GM12878 (cell line): Measurements from ENCODE around the gene SETDB1. TPM values are rescaled to one million over a fixed set of nuclear protein-coding genes. Genes with fewer than 3 reads are reported as not detected.
A peak's percentile ranks its signal among the peaks of the same experiment; 100 is the strongest.

Experiments used
- ATAC-seq: fragments of 200-7000 bp; cut with Tn5 transposase; 3 replicates; pipeline ENCODE4 v1.9.1; 2020; ENCODE audit warnings: mild to moderate bottlenecking, moderate library complexity
- BruUV-seq: library from RNA; stranded (reverse); fragments of 400-500 nt; replicated peaks from 2 replicates; lab custom pipeline; 2021; lab: Mats Ljungman, UMichigan
- CTCF ChIA-PET: fragments of 300-600 bp; sonication (Branson Sonifier 250); formaldehyde crosslinking; extraction: SDS; loops from one replicate; lab custom pipeline; 2021; ENCODE audit warnings: inconsistent platforms; lab: Yijun Ruan, JAX
- POLR2A ChIA-PET: fragments of 350-600 bp; formaldehyde crosslinking; extraction: SDS; loops from one replicate; lab custom pipeline; 2021; ENCODE audit warnings: inconsistent platforms; lab: Charles Lee
- RAD21 ChIA-PET: fragments of 300-600 bp; sonication (Branson Sonifier 250); formaldehyde crosslinking; loops from one replicate; lab custom pipeline; 2023; ENCODE audit warnings: antibody characterized with exemption; ENCODE audit not compliant: unreplicated experiment; lab: Charles Lee
- SMC1A ChIA-PET: fragments of 300-600 bp; sonication (Branson Sonifier 250); formaldehyde crosslinking; loops from one replicate; lab custom pipeline; 2023; ENCODE audit not compliant: unreplicated experiment, uncharacterized antibody; lab: Charles Lee
- DNase-seq: peaks from one replicate; pipeline ENCODE4 v3.0.0-alpha.2; 2011; ENCODE audit warnings: low read depth, low spot score
- FAIRE-seq: peaks from 3 replicates; lab custom pipeline; 2011; peaks lifted over from hg19 to GRCh38; lab: Jason Lieb, UNC
- H2AFZ ChIP-seq: 2 replicates; pipeline ENCODE4 v1.6.0; 2011; ENCODE audit warnings: low read depth, low read length, control low read depth; ENCODE audit not compliant: control insufficient read depth
- H3K27ac ChIP-seq: 2 replicates; pipeline ENCODE4 v1.5.1; 2011; ENCODE audit warnings: control low read depth; ENCODE audit not compliant: control insufficient read depth, insufficient read depth
- H3K27me3 ChIP-seq, 2 experiments: replicated peaks in 1 of 2; 2 replicates each; pipeline versions ENCODE4 v1.6.0 to v1.6.1; 2011; ENCODE audit warnings: low read length in 1 of 2; ENCODE audit not compliant: control insufficient read depth in 2 of 2, insufficient read depth in 2 of 2
- H3K36me3 ChIP-seq, 2 experiments: 2 replicates each; pipeline ENCODE4 v1.5.1; 2011; ENCODE audit warnings: low read length in 1 of 2; ENCODE audit not compliant: control insufficient read depth in 2 of 2, insufficient read depth in 2 of 2
- H3K4me1 ChIP-seq: 2 replicates; pipeline ENCODE4 v1.6.1; 2011; ENCODE audit warnings: mild to moderate bottlenecking, low read length, moderate library complexity, mixed read lengths; ENCODE audit not compliant: control insufficient read depth, insufficient read depth
- H3K4me2 ChIP-seq: 2 replicates; pipeline ENCODE4 v1.6.0; 2011; ENCODE audit warnings: control low read depth; ENCODE audit not compliant: control insufficient read depth, insufficient read depth
- H3K4me3 ChIP-seq: fragments of 200-600 bp; sonication (generic); 2 replicates; pipeline ENCODE4 v1.5.1; 2016
- H3K79me2 ChIP-seq: 2 replicates; pipeline ENCODE4 v1.6.0; 2011; ENCODE audit warnings: low read length; ENCODE audit not compliant: control insufficient read depth, insufficient read depth
- H3K9ac ChIP-seq: 2 replicates; pipeline ENCODE4 v1.8.0; 2011; ENCODE audit warnings: low read length, control low read depth, mixed read lengths; ENCODE audit not compliant: control insufficient read depth, insufficient read depth
- H3K9me3 ChIP-seq: replicated peaks from 3 replicates; pipeline ENCODE4 v1.5.1; 2011; ENCODE audit warnings: mild to moderate bottlenecking, low read length; ENCODE audit not compliant: control insufficient read depth, insufficient read depth
- H4K20me1 ChIP-seq: 2 replicates; pipeline ENCODE4 v1.6.0; 2011; ENCODE audit not compliant: control insufficient read depth, insufficient read depth
- BACH1 ChIP-seq: fragments of 450-650 bp; IDR thresholded peaks from 2 replicates; pipeline ENCODE4 v1.6.1; 2017; ENCODE audit warnings: mild to moderate bottlenecking, borderline replicate concordance
- CHD1 ChIP-seq: IDR thresholded peaks from 2 replicates; pipeline ENCODE4 v1.6.1; 2012; ENCODE audit warnings: low read depth, low read length, improper control_type of control experiment
- DPF2 ChIP-seq: fragments of 450-650 bp; IDR thresholded peaks from 2 replicates; pipeline ENCODE4 v1.6.1; 2017; ENCODE audit warnings: mild to moderate bottlenecking
- EP300 ChIP-seq, 2 experiments: fragments of 150-350 bp in 1 of 2; IDR thresholded peaks; 2 replicates each; pipeline ENCODE4 v1.6.1; 2011 to 2012; ENCODE audit warnings: low read depth in 2 of 2, low read length in 2 of 2, borderline replicate concordance in 1 of 2, improper control_type of control experiment in 1 of 2, inconsistent platforms in 1 of 2; ENCODE audit not compliant: control insufficient read depth in 1 of 2
- IKZF1 ChIP-seq: fragments of 450-650 bp; conservative IDR thresholded peaks from 2 replicates; pipeline ENCODE4 v1.6.1; 2017; ENCODE audit warnings: antibody characterized with exemption, mild to moderate bottlenecking
- JUNB ChIP-seq: IDR thresholded peaks from 2 replicates; pipeline ENCODE4 v1.6.1; 2016; ENCODE audit warnings: antibody characterized with exemption, mild to moderate bottlenecking
- MEF2A ChIP-seq: IDR thresholded peaks from 2 replicates; pipeline ENCODE4 v1.6.1; 2011; ENCODE audit warnings: low read depth, mild to moderate bottlenecking, low read length, moderate library complexity; ENCODE audit not compliant: insufficient read depth
- MEF2B ChIP-seq: fragments of 450-650 bp; IDR thresholded peaks from 2 replicates; pipeline ENCODE4 v1.6.1; 2018; ENCODE audit warnings: mild to moderate bottlenecking, moderate library complexity; ENCODE audit not compliant: partially characterized antibody, poor library complexity, severe bottlenecking
- MTA2 ChIP-seq: fragments of 450-650 bp; IDR thresholded peaks from 2 replicates; pipeline ENCODE4 v1.6.1; 2016; ENCODE audit warnings: low read depth, mild to moderate bottlenecking, moderate library complexity
- NFIC ChIP-seq: IDR thresholded peaks from 2 replicates; pipeline ENCODE4 v1.6.1; 2012; ENCODE audit warnings: low read depth, mild to moderate bottlenecking, inconsistent platforms, low read length, moderate library complexity
- RBBP5 ChIP-seq: fragments of 200-600 bp; sonication (generic); conservative IDR thresholded peaks from 2 replicates; pipeline ENCODE4 v1.6.1; 2016
- RUNX3 ChIP-seq: IDR thresholded peaks from 2 replicates; pipeline ENCODE4 v1.6.1; 2012; ENCODE audit warnings: low read length, inconsistent platforms
- SMAD1 ChIP-seq: fragments of 450-650 bp; IDR thresholded peaks from 2 replicates; pipeline ENCODE4 v1.6.1; 2018; ENCODE audit warnings: mild to moderate bottlenecking, low read depth; ENCODE audit not compliant: partially characterized antibody
- TCF12 ChIP-seq: IDR thresholded peaks from 2 replicates; pipeline ENCODE4 v1.6.1; 2011; ENCODE audit warnings: low read depth, mild to moderate bottlenecking, low read length
- YBX1 ChIP-seq: fragments of 450-650 bp; IDR thresholded peaks from 2 replicates; pipeline ENCODE4 v1.6.1; 2016; ENCODE audit warnings: antibody characterized with exemption
- ZSCAN29 ChIP-seq: fragments of 450-650 bp; IDR thresholded peaks from 2 replicates; pipeline ENCODE4 v1.6.1; 2017; ENCODE audit warnings: mild to moderate bottlenecking, moderate library complexity
- ZZZ3 ChIP-seq: IDR thresholded peaks from 2 replicates; pipeline ENCODE4 v1.6.1; 2011; ENCODE audit warnings: low read depth; ENCODE audit not compliant: control insufficient read depth, insufficient read length
- WGBS: methylation state at CpG from one replicate; pipeline ENCODE4 v1.1.6; 2016; ENCODE audit warnings: low lambda C conversion rate; ENCODE audit not compliant: insufficient replicate concordance, insufficient coverage; ENCODE audit errors: missing lambda C conversion rate; 5-methylcytosine and 5-hydroxymethylcytosine counted together
- in situ Hi-C: fragments of 300-500 bp; cut with MboI; formaldehyde crosslinking; loops from 9 replicates; pipeline ENCODE4 v1.14.3; 2018; ENCODE audit warnings: mixed read lengths
- intact Hi-C: fragments of 100-400 bp; cut with micrococcal nuclease; formaldehyde crosslinking; loops from one replicate; pipeline ENCODE4 v1.14.2; 2022; ENCODE audit not compliant: unreplicated experiment
- polyA plus RNA-seq, 11 experiments: library from polyadenylated mRNA; depleted of rRNA in 4 of 11; unstranded in 6 of 11; stranded (reverse) in 5 of 11; fragments of >200 nt; fragmentation: Nextera tagmentation in 4 of 11; fragmentation: Illumina TruSeq in 1 of 11; extraction: Ambion mirVana in 4 of 11; extraction: Trizol in 1 of 11; gene quantifications; 1 replicate in 1 of 11; 2 replicates in 10 of 11; pipeline versions ENCODE4 v1.2.1 to v1.2.3, GENCODE V29; 2011 to 2016; ENCODE audit warnings: inconsistent platforms in 2 of 11, missing spikeins in 2 of 11, low read depth in 1 of 11
- total RNA-seq, 4 experiments: library from RNA; depleted of rRNA in 3 of 4; stranded (reverse); fragments of >200 nt in 3 of 4; fragmentation: Illumina TruSeq in 1 of 4; extraction: Trizol in 1 of 4; gene quantifications; 2 replicates each; pipeline versions ENCODE4 v1.2.1 to v1.2.3, GENCODE V29; 2013 to 2021
- TF ChIP-seq, protein P1 (sequence below): IDR thresholded peaks from 2 replicates; pipeline ENCODE4 v1.6.1; 2011; ENCODE audit warnings: borderline replicate concordance, low read depth, mild to moderate bottlenecking, moderate library complexity, mixed read lengths, low read length; ENCODE audit not compliant: insufficient read depth; ENCODE audit errors: extremely low read length
- TF ChIP-seq, protein P2 (sequence below): fragments of 450-650 bp; IDR thresholded peaks from 2 replicates; pipeline ENCODE4 v1.6.1; 2017; ENCODE audit warnings: antibody characterized with exemption, mild to moderate bottlenecking, moderate library complexity

Gene SETDB1
- total and polyA plus RNA-seq, 10 of the 15 experiments (the other 5 are each of a cell fraction or from before 2014, with no cell fraction given), result 14.3 to 56.7 (median 35.7) TPM

DNA sequence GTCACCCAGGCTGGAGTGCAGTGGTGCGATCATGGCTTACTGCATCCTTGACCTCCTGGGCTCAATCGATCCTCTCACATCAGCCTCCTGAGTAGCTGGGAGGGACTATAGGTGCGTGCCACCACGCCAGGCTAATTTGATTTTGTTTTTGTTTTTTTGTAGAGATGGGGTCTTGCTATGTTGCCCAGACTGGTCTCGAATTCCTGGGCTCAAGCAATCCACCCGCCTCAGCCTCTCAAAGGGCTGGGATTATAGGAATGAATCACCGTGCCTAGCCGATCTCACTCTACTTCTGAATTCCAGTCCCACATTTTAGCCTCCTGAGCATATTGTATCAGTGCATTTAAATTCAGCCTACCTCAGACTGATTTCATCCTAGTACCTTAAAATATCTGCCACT is 37.4 kb upstream of the SETDB1 start (continued):
- no peak for TF ChIP-seq DPF2

DNA sequence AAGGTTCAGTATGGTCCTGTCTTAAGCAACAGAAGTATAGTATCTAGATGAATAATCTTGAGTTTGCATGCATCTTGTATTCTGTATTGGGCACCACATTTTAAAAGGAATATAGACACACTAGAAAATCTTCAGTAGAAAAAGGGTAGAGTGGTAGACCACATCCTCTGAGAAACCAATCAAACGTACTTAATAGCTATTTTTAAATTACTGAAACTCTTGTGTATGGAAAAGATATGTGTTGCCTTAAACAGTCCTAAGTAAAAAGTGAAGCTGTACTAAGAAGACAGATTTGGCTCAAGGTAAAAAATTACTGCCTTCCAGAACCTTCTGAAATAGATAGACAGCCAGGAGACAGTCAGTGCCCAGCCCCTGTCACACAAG is 36.1 kb upstream of the SETDB1 start:
- Histone ChIP-seq H3K27ac (peak overlapping the region; percentile 18; the same call in 1 of the 2 replicates), H3K9me3 (no peaks in the 10 kb centered on the region), H3K4me1 (peaks cover 14% of the 10 kb centered on the region), H3K4me2 (peak overlapping the region; percentile 84), H4K20me1 (no peaks in the 10 kb centered on the region), H3K27me3 (no peaks in the 10 kb centered on the region), H3K79me2 (no peaks in the 10 kb centered on the region), H2AFZ (peak overlapping the region; percentile 28), H3K36me3 (no peaks in the 10 kb centered on the region), H3K4me3 (no peak overlapping the region), H3K9ac (peak overlapping the region; percentile 56; the same call in 1 of the 2 replicates)
- intact Hi-C loops, result no loop called here
- ChIA-PET CTCF (interaction anchor here (0.6 to 2.2 kb wide), 7 partner anchors 10 to 36 kb away, joined by 3 to 5 read pairs (median 3); partner anchors contain the start of genes ARNT and SETDB1), SMC1A (interaction anchor here (0.8 to 1.7 kb wide), 7 partner anchors 10 to 327 kb away, joined by 3 to 5 read pairs (median 4); partner anchors contain the start of genes GOLPH3L and SETDB1), POLR2A (interaction anchor here (0.6 to 1.2 kb wide), 4 partner anchors 10 to 321 kb away, joined by 3 to 4 read pairs (median 4); no protein-coding TSS in a partner anchor), RAD21 (interaction anchor here (0.8 to 1.6 kb wide), 2 partner anchors 33 to 252 kb away, joined by 3 read pairs; no protein-coding TSS in a partner anchor)
- peak; percentile 51 for DNase-seq
- peak; percentile 95 for ATAC-seq
- no TSS peak for BruUV-seq
- in situ Hi-C loops, result no loop called here
- 0% methylated on average over 1 of the region's 1 CpG for WGBS
- FAIRE-seq, result no peak
- TF ChIP-seq SMAD1, result no peak
- TF ChIP-seq ZSCAN29, result no peak
- peak; percentile 58 for TF ChIP-seq MTA2
- TF ChIP-seq CHD1, result no peak
- peak; percentile 90 for TF ChIP-seq RUNX3
- TF ChIP-seq, protein P1, sequence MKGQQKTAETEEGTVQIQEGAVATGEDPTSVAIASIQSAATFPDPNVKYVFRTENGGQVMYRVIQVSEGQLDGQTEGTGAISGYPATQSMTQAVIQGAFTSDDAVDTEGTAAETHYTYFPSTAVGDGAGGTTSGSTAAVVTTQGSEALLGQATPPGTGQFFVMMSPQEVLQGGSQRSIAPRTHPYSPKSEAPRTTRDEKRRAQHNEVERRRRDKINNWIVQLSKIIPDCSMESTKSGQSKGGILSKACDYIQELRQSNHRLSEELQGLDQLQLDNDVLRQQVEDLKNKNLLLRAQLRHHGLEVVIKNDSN, result no peak
- peak; percentile 10; the same call in 1 of the 2 replicates for TF ChIP-seq JUNB
- TF ChIP-seq, protein P2, sequence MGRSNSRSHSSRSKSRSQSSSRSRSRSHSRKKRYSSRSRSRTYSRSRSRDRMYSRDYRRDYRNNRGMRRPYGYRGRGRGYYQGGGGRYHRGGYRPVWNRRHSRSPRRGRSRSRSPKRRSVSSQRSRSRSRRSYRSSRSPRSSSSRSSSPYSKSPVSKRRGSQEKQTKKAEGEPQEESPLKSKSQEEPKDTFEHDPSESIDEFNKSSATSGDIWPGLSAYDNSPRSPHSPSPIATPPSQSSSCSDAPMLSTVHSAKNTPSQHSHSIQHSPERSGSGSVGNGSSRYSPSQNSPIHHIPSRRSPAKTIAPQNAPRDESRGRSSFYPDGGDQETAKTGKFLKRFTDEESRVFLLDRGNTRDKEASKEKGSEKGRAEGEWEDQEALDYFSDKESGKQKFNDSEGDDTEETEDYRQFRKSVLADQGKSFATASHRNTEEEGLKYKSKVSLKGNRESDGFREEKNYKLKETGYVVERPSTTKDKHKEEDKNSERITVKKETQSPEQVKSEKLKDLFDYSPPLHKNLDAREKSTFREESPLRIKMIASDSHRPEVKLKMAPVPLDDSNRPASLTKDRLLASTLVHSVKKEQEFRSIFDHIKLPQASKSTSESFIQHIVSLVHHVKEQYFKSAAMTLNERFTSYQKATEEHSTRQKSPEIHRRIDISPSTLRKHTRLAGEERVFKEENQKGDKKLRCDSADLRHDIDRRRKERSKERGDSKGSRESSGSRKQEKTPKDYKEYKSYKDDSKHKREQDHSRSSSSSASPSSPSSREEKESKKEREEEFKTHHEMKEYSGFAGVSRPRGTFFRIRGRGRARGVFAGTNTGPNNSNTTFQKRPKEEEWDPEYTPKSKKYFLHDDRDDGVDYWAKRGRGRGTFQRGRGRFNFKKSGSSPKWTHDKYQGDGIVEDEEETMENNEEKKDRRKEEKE, result no peak
- TF ChIP-seq MEF2B, result peak; percentile 73
- TF ChIP-seq ZZZ3, result no peak
- peak; percentile 40; the same call in 1 of the 2 replicates for TF ChIP-seq NFIC
- no peak for TF ChIP-seq TCF12
- TF ChIP-seq MEF2A, result peak; percentile 76; the same call in 1 of the 2 replicates
- TF ChIP-seq IKZF1, result no peak
- 0 out of 4 replicates have a peak, but pooled peaks of 1 of the 2 experiments have one; percentile 24 for TF ChIP-seq EP300 (IDR thresholded peaks at IDR 0.05; ENCODE audit: borderline replicate concordance in 1 of 2, control insufficient read depth in 1 of 2, low read depth in 2 of 2, low read length in 2 of 2)
- TF ChIP-seq RBBP5, result no peak
- no peak for TF ChIP-seq YBX1
- TF ChIP-seq BACH1, result no peak
